Chondrocyte (in vitro differentiated cells): ENCODE data around the gene NDUFS3. TPM values are rescaled to one million over a fixed set of nuclear protein-coding genes. Genes with fewer than 3 reads are reported as not detected.

ENCODE experiments used
- DNase-seq: peaks from one replicate; pipeline ENCODE4 v3.0.0; 2021; ENCODE audit warnings: mixed read lengths, low spot score
- H3K27ac Mint-ChIP-seq: one replicate; pipeline ENCODE4 v1.8.0; 2021; ENCODE audit warnings: mild to moderate bottlenecking, moderate library complexity, mixed read lengths; ENCODE audit not compliant: unreplicated experiment
- H3K27me3 Mint-ChIP-seq: 2 replicates; pipeline ENCODE4 v1.8.0; 2021; ENCODE audit warnings: low read depth, mixed read lengths
- H3K36me3 Mint-ChIP-seq: 2 replicates; pipeline ENCODE4 v1.8.0; 2021; ENCODE audit warnings: low read depth, mixed read lengths
- H3K4me1 Mint-ChIP-seq: 2 replicates; pipeline ENCODE4 v1.8.0; 2021; ENCODE audit warnings: low read depth, mild to moderate bottlenecking, mixed read lengths
- H3K4me3 Mint-ChIP-seq: one replicate; pipeline ENCODE4 v1.8.0; 2021; ENCODE audit warnings: mild to moderate bottlenecking, moderate library complexity, mixed read lengths; ENCODE audit not compliant: unreplicated experiment
- H3K9me3 Mint-ChIP-seq: 2 replicates; pipeline ENCODE4 v1.8.0; 2021; ENCODE audit warnings: low read depth, mixed read lengths
- total RNA-seq: library from RNA; stranded (reverse); gene quantifications from 3 replicates; pipeline ENCODE4 v1.2.1, GENCODE V29; 2021
- TF ChIP-seq, protein P1 (sequence below): fragments of 200-600 bp; sonication (generic); IDR thresholded peaks from 2 replicates; pipeline ENCODE4 v1.5.0; 2021; ENCODE audit warnings: antibody characterized with exemption, mild to moderate bottlenecking, moderate library complexity

Gene NDUFS3
- total RNA-seq, 1 donor from 2014 or later: 70.3 TPM

DNA sequence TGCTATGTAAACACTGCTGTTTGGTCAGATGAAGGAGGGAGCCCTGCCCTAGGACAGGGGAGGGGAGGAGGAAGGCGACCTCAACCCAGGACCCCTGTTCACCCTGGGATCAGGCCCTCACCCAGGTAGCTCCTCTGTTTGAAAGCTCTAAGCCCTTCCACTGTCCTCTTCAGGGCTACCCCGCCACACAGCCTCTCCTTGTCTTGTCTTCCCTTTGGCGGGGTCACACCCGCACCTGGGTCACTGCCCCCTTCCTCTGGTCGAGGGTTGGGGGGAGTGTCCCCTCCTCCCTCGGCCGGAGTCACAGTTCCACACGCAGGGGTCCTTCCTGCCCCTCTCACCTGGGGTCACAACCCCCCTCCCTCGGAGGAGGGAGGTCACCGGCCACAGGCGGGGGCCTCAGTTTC, 13.9 kb upstream of the NDUFS3 start:
- DNase-seq: no peak
- no peaks in the 10 kb centered on the region for H3K9me3 Mint-ChIP-seq
- H3K27me3 Mint-ChIP-seq: no peaks in the 10 kb centered on the region
- H3K36me3 Mint-ChIP-seq: peaks cover 2% of the 10 kb centered on the region
- peaks cover 20% of the 10 kb centered on the region for H3K4me1 Mint-ChIP-seq
- peak overlapping the region; percentile 82 for H3K27ac Mint-ChIP-seq
- peak overlapping the region; percentile 77 for H3K4me3 Mint-ChIP-seq
- TF ChIP-seq, protein P1, sequence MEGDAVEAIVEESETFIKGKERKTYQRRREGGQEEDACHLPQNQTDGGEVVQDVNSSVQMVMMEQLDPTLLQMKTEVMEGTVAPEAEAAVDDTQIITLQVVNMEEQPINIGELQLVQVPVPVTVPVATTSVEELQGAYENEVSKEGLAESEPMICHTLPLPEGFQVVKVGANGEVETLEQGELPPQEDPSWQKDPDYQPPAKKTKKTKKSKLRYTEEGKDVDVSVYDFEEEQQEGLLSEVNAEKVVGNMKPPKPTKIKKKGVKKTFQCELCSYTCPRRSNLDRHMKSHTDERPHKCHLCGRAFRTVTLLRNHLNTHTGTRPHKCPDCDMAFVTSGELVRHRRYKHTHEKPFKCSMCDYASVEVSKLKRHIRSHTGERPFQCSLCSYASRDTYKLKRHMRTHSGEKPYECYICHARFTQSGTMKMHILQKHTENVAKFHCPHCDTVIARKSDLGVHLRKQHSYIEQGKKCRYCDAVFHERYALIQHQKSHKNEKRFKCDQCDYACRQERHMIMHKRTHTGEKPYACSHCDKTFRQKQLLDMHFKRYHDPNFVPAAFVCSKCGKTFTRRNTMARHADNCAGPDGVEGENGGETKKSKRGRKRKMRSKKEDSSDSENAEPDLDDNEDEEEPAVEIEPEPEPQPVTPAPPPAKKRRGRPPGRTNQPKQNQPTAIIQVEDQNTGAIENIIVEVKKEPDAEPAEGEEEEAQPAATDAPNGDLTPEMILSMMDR: no peak

DNA sequence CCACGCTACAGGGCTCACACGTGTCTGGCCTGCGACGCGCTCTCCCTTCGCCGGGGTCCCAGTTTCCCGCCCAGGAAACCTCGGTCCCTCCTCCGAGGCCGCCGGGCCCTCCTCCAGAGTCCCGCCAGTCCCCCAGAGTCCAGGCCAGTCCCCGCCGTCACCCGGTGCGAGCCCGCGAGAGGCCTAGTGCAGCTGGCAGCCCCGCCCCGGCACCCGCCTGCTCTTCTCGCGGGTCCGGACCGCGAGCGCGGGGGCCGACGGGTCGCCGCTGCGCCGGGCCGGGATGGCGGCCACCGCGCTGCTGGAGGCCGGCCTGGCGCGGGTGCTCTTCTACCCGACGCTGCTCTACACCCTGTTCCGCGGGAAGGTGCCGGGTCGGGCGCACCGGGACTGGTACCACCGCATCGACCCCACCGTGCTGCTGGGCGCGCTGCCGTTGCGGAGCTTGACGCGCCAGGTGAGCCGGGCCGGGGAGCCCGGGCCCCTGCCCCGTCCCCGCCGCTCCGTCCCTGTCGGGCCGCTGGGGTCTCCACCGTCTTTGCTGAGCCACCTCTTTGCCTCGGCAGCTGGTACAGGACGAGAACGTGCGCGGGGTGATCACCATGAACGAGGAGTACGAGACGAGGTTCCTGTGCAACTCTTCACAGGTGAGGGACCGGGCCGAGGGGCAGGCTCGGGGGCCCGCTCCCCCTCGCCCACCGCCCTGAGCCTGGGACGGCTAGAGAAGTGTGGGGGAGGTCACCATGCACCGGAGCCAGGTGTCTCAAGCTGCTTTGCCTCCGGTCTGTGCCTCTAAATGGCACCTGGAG, 13.3 kb upstream of the NDUFS3 start, which contains the start of gene PTPMT1:
PTPMT1 (plus strand) TSS at position 260 of the 809 bp plus-strand sequence; CDS start at position 284, 24 bp downstream.
- Mint-ChIP-seq H3K4me1 (peaks cover 20% of the 10 kb centered on the region), H3K36me3 (peaks cover 2% of the 10 kb centered on the region), H3K27me3 (no peaks in the 10 kb centered on the region), H3K27ac (peak within 1 kb of the TSS; percentile 82), H3K9me3 (no peaks in the 10 kb centered on the region), H3K4me3 (peak within 1 kb of the TSS; percentile 77)
- TF ChIP-seq, protein P1: no peak
- DNase-seq: no peak

DNA sequence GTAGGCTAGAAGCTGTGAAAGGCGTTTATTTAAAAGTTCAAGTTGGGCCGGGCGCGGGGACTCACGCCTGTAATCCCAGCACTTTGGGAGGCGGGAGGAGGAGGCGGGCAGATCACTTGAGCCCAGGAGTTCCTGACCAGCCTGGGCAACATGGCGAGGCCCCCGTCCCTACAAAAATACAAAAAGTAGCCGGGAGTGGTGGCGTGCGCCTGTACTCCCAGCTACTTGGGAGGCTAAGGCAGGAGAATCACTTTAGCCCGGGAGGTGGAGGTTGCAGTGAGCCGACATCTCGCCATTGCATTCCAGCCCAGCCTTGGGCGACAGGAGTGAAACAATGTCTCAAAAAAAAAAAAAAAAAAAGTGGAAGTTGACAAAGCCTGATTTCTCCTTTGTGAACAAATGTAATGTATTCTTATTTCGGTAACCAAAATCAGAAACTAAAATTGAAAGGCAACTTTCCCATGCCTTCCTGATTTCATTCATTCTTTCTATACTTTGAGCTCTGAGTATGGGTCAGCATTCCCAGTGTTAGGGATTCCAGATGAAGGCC, 12.7 kb upstream of the NDUFS3 start:
- no peaks in the 10 kb centered on the region for H3K27me3 Mint-ChIP-seq
- H3K4me1 Mint-ChIP-seq: peaks cover 20% of the 10 kb centered on the region
- H3K4me3 Mint-ChIP-seq: peak overlapping the region; percentile 77
- DNase-seq: peak; percentile 30
- no peaks in the 10 kb centered on the region for H3K9me3 Mint-ChIP-seq
- peak overlapping the region; percentile 66 for H3K27ac Mint-ChIP-seq
- peaks cover 2% of the 10 kb centered on the region for H3K36me3 Mint-ChIP-seq
- TF ChIP-seq, protein P1: no peak

DNA sequence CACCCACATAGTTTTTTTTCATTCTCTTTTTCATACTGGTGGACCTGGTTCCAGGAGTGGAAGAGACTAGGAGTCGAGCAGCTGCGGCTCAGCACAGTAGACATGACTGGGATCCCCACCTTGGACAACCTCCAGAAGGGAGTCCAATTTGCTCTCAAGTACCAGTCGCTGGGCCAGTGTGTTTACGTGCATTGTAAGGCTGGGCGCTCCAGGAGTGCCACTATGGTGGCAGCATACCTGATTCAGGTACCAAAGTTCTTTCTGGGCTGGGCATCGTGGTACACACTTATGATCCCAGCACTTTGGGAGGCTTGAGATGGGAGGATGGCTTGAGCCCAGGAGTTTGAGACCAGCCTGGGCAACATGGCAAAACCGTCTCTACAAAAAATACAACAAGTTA, 9.2 kb upstream of the NDUFS3 start:
- H3K4me3 Mint-ChIP-seq: no peak overlapping the region
- H3K36me3 Mint-ChIP-seq: peaks cover 9% of the 10 kb centered on the region
- no peak overlapping the region for H3K27ac Mint-ChIP-seq
- DNase-seq: no peak
- TF ChIP-seq, protein P1: no peak
- H3K9me3 Mint-ChIP-seq: no peaks in the 10 kb centered on the region
- H3K4me1 Mint-ChIP-seq: peaks cover 42% of the 10 kb centered on the region
- H3K27me3 Mint-ChIP-seq: no peaks in the 10 kb centered on the region

DNA sequence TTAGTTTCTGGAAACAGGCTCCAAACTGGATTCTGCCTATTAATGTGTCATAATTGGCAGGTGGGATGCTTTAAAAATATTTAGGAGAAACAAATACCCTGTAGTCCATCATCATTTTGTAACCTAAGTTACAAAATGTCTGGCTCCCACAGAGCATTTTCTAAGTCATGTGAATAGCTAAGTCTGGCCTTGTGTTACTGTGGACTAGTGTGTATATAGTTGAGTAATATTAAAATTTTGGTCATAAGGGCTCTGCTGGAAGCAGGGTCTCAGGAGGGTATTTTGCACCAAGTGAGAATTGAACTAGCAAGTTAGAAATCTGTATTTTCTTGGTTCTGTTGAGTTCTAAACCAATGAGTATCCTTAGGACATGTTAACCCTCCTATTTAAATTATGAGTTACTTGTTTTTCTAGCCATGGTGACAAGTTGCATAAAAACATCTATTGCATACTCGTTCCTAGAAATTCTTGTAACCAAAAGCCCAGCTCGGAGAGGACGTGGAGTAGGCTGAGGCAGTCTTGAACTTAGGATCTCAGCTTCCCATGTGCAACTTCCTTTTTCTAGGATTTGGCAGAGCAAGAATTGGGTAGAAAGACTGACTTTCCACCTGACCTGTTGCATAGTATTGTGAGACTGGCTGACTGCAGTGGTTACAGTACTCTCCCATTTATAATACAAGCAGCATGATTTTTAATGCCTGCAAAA, 8.1 kb upstream of the NDUFS3 start:
- TF ChIP-seq, protein P1: no peak
- H3K9me3 Mint-ChIP-seq: no peaks in the 10 kb centered on the region
- no peak overlapping the region for H3K4me3 Mint-ChIP-seq
- H3K27ac Mint-ChIP-seq: peak overlapping the region; percentile 68
- H3K27me3 Mint-ChIP-seq: no peaks in the 10 kb centered on the region
- peaks cover 37% of the 10 kb centered on the region for H3K4me1 Mint-ChIP-seq
- DNase-seq: no peak
- H3K36me3 Mint-ChIP-seq: peaks cover 10% of the 10 kb centered on the region
